Activated T-helper 2 cell treated with anti-CD3 and anti-CD28 coated beads, Interferon-gamma antibody, Interleukin-2, Interleukin-4, amounts not matched to agents 10 μg/mL and 5 μg/mL and 100 μg/mL, durations not matched to agents 14 hours and 24 hours and 36 hours (primary cell): ENCODE measurements around the gene MROH2A. TPM values are rescaled to one million over a fixed set of nuclear protein-coding genes. Genes with fewer than 3 reads are reported as not detected.

Experiments
- total RNA-seq: library from RNA; stranded (reverse); gene quantifications from 2 replicates; pipeline ENCODE4 v1.2.3, GENCODE V29; 2022

MROH2A gene
- total RNA-seq, 1 donor from 2014 or later, result not detected

Other genes starting within 250 kb of the MROH2A start
- gene USP40, start 211.5 kb upstream of the MROH2A start, total RNA-seq, result 9.5 and 11.0 TPM in 2 replicates
- gene UGT1A8, start 160.7 kb upstream of the MROH2A start, total RNA-seq, result not detected in 2 replicates
- not detected in 2 replicates for gene UGT1A10, start 141.9 kb upstream of the MROH2A start, total RNA-seq
- gene UGT1A9, start 106.4 kb upstream of the MROH2A start, total RNA-seq, result not detected in 2 replicates
- gene UGT1A7, start 96.4 kb upstream of the MROH2A start, total RNA-seq, result not detected in 2 replicates
- not detected in 2 replicates for gene UGT1A6, start 85.4 kb upstream of the MROH2A start, total RNA-seq
- gene UGT1A5, start 65.4 kb upstream of the MROH2A start, total RNA-seq, result not detected in 2 replicates
- gene UGT1A4, start 59.6 kb upstream of the MROH2A start, total RNA-seq, result not detected in 2 replicates
- not detected in 2 replicates for gene UGT1A3, start 49.3 kb upstream of the MROH2A start, total RNA-seq
- gene UGT1A1, start 18.1 kb upstream of the MROH2A start, total RNA-seq, result not detected in 2 replicates
- 50.5 and 52.4 TPM in 2 replicates for gene HJURP, start 76.2 kb downstream of the MROH2A start, total RNA-seq
- not detected in 2 replicates for gene TRPM8, start 139.0 kb downstream of the MROH2A start, total RNA-seq